Mesendoderm (in vitro differentiated cells): Measurements from ENCODE around the gene GPNMB.

Experiments
- DNase-seq: peaks from one replicate; pipeline ENCODE4 v3.0.0; 2013
- H2AK5ac ChIP-seq: 2 replicates; pipeline ENCODE4 v1.6.1; 2013; ENCODE audit warnings: low read length, inconsistent platforms
- H2BK120ac ChIP-seq: 2 replicates; pipeline ENCODE4 v1.6.1; 2013; ENCODE audit warnings: low read depth, mild to moderate bottlenecking, low read length, moderate library complexity, mixed read lengths
- H2BK15ac ChIP-seq: replicated peaks from 2 replicates; pipeline ENCODE4 v1.6.1; 2013; ENCODE audit warnings: low read depth, mild to moderate bottlenecking, moderate library complexity
- H2BK5ac ChIP-seq: 2 replicates; pipeline ENCODE4 v1.6.1; 2013; ENCODE audit warnings: low read length, inconsistent platforms
- H3K18ac ChIP-seq: 2 replicates; pipeline ENCODE4 v1.6.1; 2013; ENCODE audit warnings: mild to moderate bottlenecking, low read length, mixed read lengths
- H3K23ac ChIP-seq: one replicate; pipeline ENCODE4 v1.6.1; 2013; ENCODE audit warnings: low read length
- H3K27ac ChIP-seq: 2 replicates; pipeline ENCODE4 v1.5.1; 2013; ENCODE audit warnings: low read depth, mild to moderate bottlenecking, inconsistent platforms, low read length, moderate library complexity
- H3K27me3 ChIP-seq: 2 replicates; pipeline ENCODE4 v1.6.1; 2013; ENCODE audit warnings: low read length, control low read depth, mild to moderate bottlenecking, inconsistent platforms; ENCODE audit not compliant: insufficient read depth, poor library complexity
- H3K36me3 ChIP-seq: 2 replicates; pipeline ENCODE4 v1.6.1; 2013; ENCODE audit warnings: low read length, inconsistent platforms; ENCODE audit not compliant: control insufficient read depth, insufficient read depth
- H3K4ac ChIP-seq: one replicate; pipeline ENCODE4 v1.6.1; 2013; ENCODE audit warnings: low read depth, mild to moderate bottlenecking, low read length, moderate library complexity
- H3K4me1 ChIP-seq: 2 replicates; pipeline ENCODE4 v1.6.1; 2013; ENCODE audit warnings: low read depth, low read length, inconsistent platforms; ENCODE audit not compliant: control insufficient read depth
- H3K4me2 ChIP-seq: 2 replicates; pipeline ENCODE4 v1.6.1; 2013; ENCODE audit warnings: low read length
- H3K4me3 ChIP-seq: 2 replicates; pipeline ENCODE4 v1.5.1; 2013; ENCODE audit warnings: mild to moderate bottlenecking, low read length
- H3K56ac ChIP-seq: one replicate; pipeline ENCODE4 v1.6.1; 2013; ENCODE audit warnings: low read length
- H3K79me1 ChIP-seq: 2 replicates; pipeline ENCODE4 v1.6.1; 2013; ENCODE audit warnings: low read length, inconsistent platforms
- H3K79me2 ChIP-seq: 2 replicates; pipeline ENCODE4 v1.6.1; 2013; ENCODE audit warnings: mild to moderate bottlenecking, low read length; ENCODE audit not compliant: control insufficient read depth, insufficient read depth
- H3K9ac ChIP-seq: 2 replicates; pipeline ENCODE4 v1.6.1; 2013; ENCODE audit warnings: low read length, inconsistent platforms
- H4K5ac ChIP-seq: one replicate; pipeline ENCODE4 v1.6.1; 2013; ENCODE audit warnings: low read length
- H4K8ac ChIP-seq: one replicate; pipeline ENCODE4 v1.6.1; 2013; ENCODE audit warnings: low read depth, mild to moderate bottlenecking, control low read depth, low read length, moderate library complexity
- WGBS: extraction: QIAGEN DNeasy Blood & Tissue Kit; methylation state at CpG from one replicate; pipeline ENCODE4 v1.1.7; 2013; ENCODE audit warnings: low lambda C conversion rate, missing lambda C conversion rate; ENCODE audit not compliant: insufficient coverage; ENCODE audit errors: extremely low coverage; 5-methylcytosine and 5-hydroxymethylcytosine counted together

GPNMB gene

GRCh38 chr7:23207021-23207420 is 39.6 kb upstream of the GPNMB start:
- H3K79me2 ChIP-seq, result no peaks in the 10 kb centered on the region
- no CpG with 5 or more reads among the region's 2 CpGs for WGBS
- no peak overlapping the region for H3K23ac ChIP-seq
- no peaks in the 10 kb centered on the region for H3K36me3 ChIP-seq
- H3K79me1 ChIP-seq, result no peaks in the 10 kb centered on the region
- H2BK120ac ChIP-seq, result no peak overlapping the region
- H3K4me3 ChIP-seq, result no peak overlapping the region
- no peak overlapping the region for H3K56ac ChIP-seq
- no peaks in the 10 kb centered on the region for H3K27me3 ChIP-seq
- no peaks in the 10 kb centered on the region for H3K4me1 ChIP-seq
- H2AK5ac ChIP-seq, result no peak overlapping the region
- no peak overlapping the region for H2BK5ac ChIP-seq
- no peak overlapping the region for H3K4me2 ChIP-seq
- no peak overlapping the region for H3K27ac ChIP-seq
- no peak overlapping the region for H2BK15ac ChIP-seq
- no peak overlapping the region for H4K8ac ChIP-seq
- no peak overlapping the region for H3K4ac ChIP-seq
- H3K18ac ChIP-seq, result no peak overlapping the region
- no peak for DNase-seq
- no peak overlapping the region for H4K5ac ChIP-seq
- H3K9ac ChIP-seq, result no peak overlapping the region

DNA sequence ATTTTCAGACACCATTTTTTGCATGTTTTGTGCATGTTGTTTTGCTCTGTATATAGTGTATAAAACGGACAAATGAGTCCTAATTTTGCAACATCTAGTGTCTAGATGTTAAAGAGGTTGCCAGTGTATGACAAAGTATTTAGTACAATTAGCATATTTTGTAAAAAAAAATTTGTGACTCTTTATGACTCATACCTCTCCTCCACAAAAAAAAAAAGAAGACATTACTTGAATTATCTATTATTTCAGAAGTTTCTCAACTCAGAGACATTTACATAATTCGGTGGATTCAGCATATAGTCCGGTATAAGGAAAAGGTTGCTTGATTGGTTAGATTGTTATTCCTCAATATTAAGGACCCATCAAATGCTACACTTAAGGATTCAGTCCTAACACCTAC is 38.7 kb upstream of the GPNMB start:
- no peak overlapping the region for H2AK5ac ChIP-seq
- WGBS, result no CpG with 5 or more reads among the region's 3 CpGs

DNA sequence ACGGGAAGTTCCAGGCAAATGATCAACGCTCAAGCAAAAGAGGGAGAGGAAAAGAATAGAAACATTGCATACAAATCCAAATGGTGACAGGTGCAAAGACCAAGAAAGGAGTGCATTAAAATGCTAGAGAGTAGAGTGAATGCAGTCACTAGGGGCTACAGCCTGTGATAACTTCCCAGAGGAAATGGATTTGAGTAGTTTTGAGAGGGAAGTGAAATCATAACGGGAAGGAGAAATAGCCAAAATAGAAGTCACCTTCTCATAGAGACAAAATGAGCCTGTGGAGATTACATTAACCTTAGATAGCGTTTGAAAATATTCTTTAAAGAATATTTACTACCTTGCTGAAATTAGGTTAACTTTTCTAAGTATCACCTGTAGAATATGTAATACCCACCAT is 38.3 kb upstream of the GPNMB start:
- H2AK5ac ChIP-seq, result no peak overlapping the region
- no peak overlapping the region for H2BK5ac ChIP-seq
- no peak for DNase-seq
- no peak overlapping the region for H3K9ac ChIP-seq
- no peaks in the 10 kb centered on the region for H3K79me1 ChIP-seq
- no peak overlapping the region for H3K23ac ChIP-seq
- H4K8ac ChIP-seq, result no peak overlapping the region
- H3K79me2 ChIP-seq, result no peaks in the 10 kb centered on the region
- H3K36me3 ChIP-seq, result no peaks in the 10 kb centered on the region
- H3K27me3 ChIP-seq, result no peaks in the 10 kb centered on the region
- no peak overlapping the region for H3K27ac ChIP-seq
- H2BK120ac ChIP-seq, result no peak overlapping the region
- no peak overlapping the region for H4K5ac ChIP-seq
- no peak overlapping the region for H3K4me2 ChIP-seq
- no peak overlapping the region for H3K4me3 ChIP-seq
- no CpG with 5 or more reads among the region's 4 CpGs for WGBS
- no peaks in the 10 kb centered on the region for H3K4me1 ChIP-seq
- H3K56ac ChIP-seq, result no peak overlapping the region
- no peak overlapping the region for H2BK15ac ChIP-seq
- H3K4ac ChIP-seq, result no peak overlapping the region
- no peak overlapping the region for H3K18ac ChIP-seq

More for the DNA sequence above, 38.7 kb upstream of the GPNMB start:
- no peak overlapping the region for H3K27ac ChIP-seq
- no peaks in the 10 kb centered on the region for H3K27me3 ChIP-seq
- H3K79me2 ChIP-seq, result no peaks in the 10 kb centered on the region
- no peaks in the 10 kb centered on the region for H3K4me1 ChIP-seq
- no peak overlapping the region for H3K9ac ChIP-seq
- H4K8ac ChIP-seq, result no peak overlapping the region
- no peak overlapping the region for H3K18ac ChIP-seq
- no peak overlapping the region for H3K4me3 ChIP-seq
- no peak overlapping the region for H3K23ac ChIP-seq
- no peak overlapping the region for H4K5ac ChIP-seq
- H2BK5ac ChIP-seq, result no peak overlapping the region
- H3K56ac ChIP-seq, result no peak overlapping the region
- no peak for DNase-seq
- H2BK15ac ChIP-seq, result no peak overlapping the region
- H3K79me1 ChIP-seq, result no peaks in the 10 kb centered on the region
- H3K4me2 ChIP-seq, result no peak overlapping the region
- no peak overlapping the region for H3K4ac ChIP-seq
- no peaks in the 10 kb centered on the region for H3K36me3 ChIP-seq
- H2BK120ac ChIP-seq, result no peak overlapping the region

- DNase-seq, result no peak
- H3K4ac ChIP-seq, result no peak overlapping the region
- H3K4me2 ChIP-seq, result no peak overlapping the region
- H3K79me1 ChIP-seq, result no peaks in the 10 kb centered on the region
- H2BK5ac ChIP-seq, result no peak overlapping the region
- WGBS, result no CpG with 5 or more reads among the region's 2 CpGs
- no peak overlapping the region for H3K18ac ChIP-seq
- H3K27me3 ChIP-seq, result no peaks in the 10 kb centered on the region
- H4K8ac ChIP-seq, result no peak overlapping the region
- no peak overlapping the region for H3K9ac ChIP-seq
- H3K4me1 ChIP-seq, result no peaks in the 10 kb centered on the region
- H4K5ac ChIP-seq, result no peak overlapping the region
- no peak overlapping the region for H2AK5ac ChIP-seq
- H3K4me3 ChIP-seq, result no peak overlapping the region
- H3K27ac ChIP-seq, result no peak overlapping the region
- H3K79me2 ChIP-seq, result no peaks in the 10 kb centered on the region
- H3K56ac ChIP-seq, result no peak overlapping the region
- no peak overlapping the region for H3K23ac ChIP-seq
- H2BK120ac ChIP-seq, result no peak overlapping the region
- no peak overlapping the region for H2BK15ac ChIP-seq
- no peaks in the 10 kb centered on the region for H3K36me3 ChIP-seq
These were observed 36.1 kb upstream of the GPNMB start for GRCh38 chr7:23210506-23210905.

DNA sequence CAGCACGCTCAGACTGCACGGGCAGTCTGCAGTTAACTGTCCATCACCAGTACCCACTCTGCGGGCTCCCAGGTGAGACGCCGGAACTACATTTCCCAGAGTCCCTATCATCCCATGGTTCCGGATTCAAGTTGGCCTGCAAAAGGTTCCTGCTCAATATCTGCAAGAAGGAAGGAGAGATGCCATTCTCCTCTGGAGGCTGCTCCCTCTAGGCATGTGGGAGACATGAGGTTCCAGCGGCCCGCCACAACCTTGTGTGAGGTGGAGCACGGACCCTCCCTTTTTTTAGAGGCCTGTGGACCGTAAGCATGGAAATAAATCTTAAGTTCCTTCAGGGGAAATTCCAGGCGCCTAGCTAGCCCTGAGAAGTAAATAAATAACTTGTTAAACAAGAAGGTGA is 35.0 kb upstream of the GPNMB start:
- Histone ChIP-seq H3K36me3 (no peaks in the 10 kb centered on the region), H2BK120ac (no peak overlapping the region), H3K4me1 (no peaks in the 10 kb centered on the region), H3K56ac (no peak overlapping the region), H3K79me2 (no peaks in the 10 kb centered on the region), H3K9ac (no peak overlapping the region), H3K18ac (no peak overlapping the region), H2AK5ac (no peak overlapping the region), H3K27ac (no peak overlapping the region), H3K4me2 (no peak overlapping the region), H3K79me1 (no peaks in the 10 kb centered on the region), H3K4ac (no peak overlapping the region), H3K4me3 (no peak overlapping the region), H2BK15ac (no peak overlapping the region), H2BK5ac (no peak overlapping the region), H3K23ac (no peak overlapping the region), H3K27me3 (no peaks in the 10 kb centered on the region), H4K8ac (no peak overlapping the region), H4K5ac (no peak overlapping the region)
- WGBS, result no CpG with 5 or more reads among the region's 11 CpGs
- DNase-seq, result peak; percentile 60

DNA sequence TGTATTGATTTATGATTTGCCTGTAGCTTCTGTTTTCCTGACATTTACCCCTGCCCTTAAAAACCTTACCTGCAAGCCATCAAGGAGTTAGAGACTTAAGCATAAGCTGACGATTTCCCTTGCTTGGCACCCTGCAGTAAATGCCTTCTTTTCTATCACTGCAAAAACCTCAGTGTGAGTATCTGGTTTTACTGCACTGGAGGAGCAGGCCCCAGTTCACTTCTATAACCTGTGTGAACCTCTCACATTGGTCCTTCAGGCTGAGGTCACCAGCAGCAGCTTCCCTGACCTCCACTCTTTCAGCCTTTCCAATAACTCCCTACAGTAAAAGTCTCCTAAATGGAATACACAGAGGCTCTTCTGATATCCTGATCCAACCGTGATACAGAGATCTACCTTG is 34.2 kb upstream of the GPNMB start:
- Histone ChIP-seq H2AK5ac (no peak overlapping the region), H2BK5ac (no peak overlapping the region), H3K4me2 (no peak overlapping the region), H3K79me2 (no peaks in the 10 kb centered on the region), H4K5ac (no peak overlapping the region), H3K27ac (no peak overlapping the region), H3K56ac (no peak overlapping the region), H3K23ac (no peak overlapping the region), H3K9ac (no peak overlapping the region), H4K8ac (no peak overlapping the region), H3K4me3 (no peak overlapping the region), H3K4ac (no peak overlapping the region), H3K4me1 (no peaks in the 10 kb centered on the region), H2BK120ac (no peak overlapping the region), H3K36me3 (no peaks in the 10 kb centered on the region), H3K27me3 (no peaks in the 10 kb centered on the region), H3K79me1 (no peaks in the 10 kb centered on the region), H2BK15ac (no peak overlapping the region), H3K18ac (no peak overlapping the region)
- no CpG with 5 or more reads among the region's 2 CpGs for WGBS
- DNase-seq, result no peak
